CD14-positive monocyte (primary cell): ENCODE data around the gene PRKAR1B. TPM values are rescaled to one million over a fixed set of nuclear protein-coding genes. Genes with fewer than 3 reads are reported as not detected.

ENCODE experiments used
- DNase-seq, 3 donors: peaks; one replicate each; pipeline ENCODE4 v3.0.0-alpha.2; 2011 to 2022
- H2AFZ ChIP-seq: 2 replicates; pipeline ENCODE4 v1.6.0; 2012; ENCODE audit warnings: mild to moderate bottlenecking, low read depth, low read length, inconsistent platforms; ENCODE audit not compliant: insufficient read depth, poor library complexity, severe bottlenecking
- H3K27ac ChIP-seq, 2 donors: 1 replicate in 1 of 2; 2 replicates in 1 of 2; pipeline ENCODE4 v1.5.1; 2012 to 2013; ENCODE audit warnings: low read length in 2 of 2, control low read depth in 1 of 2, inconsistent platforms in 1 of 2, low read depth in 1 of 2, mild to moderate bottlenecking in 1 of 2
- H3K27me3 ChIP-seq, 2 donors: one replicate each; pipeline versions ENCODE4 v1.6.0 to v1.6.1; 2011 to 2013; ENCODE audit warnings: low read length in 2 of 2; ENCODE audit not compliant: control insufficient read depth in 2 of 2, insufficient read depth in 2 of 2
- H3K36me3 ChIP-seq, 2 donors: replicated peaks in 1 of 2; 1 replicate in 1 of 2; 2 replicates in 1 of 2; pipeline versions ENCODE4 v1.5.1 to v1.6.1; 2012 to 2013; ENCODE audit warnings: low read length in 2 of 2, control low read depth in 1 of 2, inconsistent platforms in 1 of 2, mild to moderate bottlenecking in 1 of 2; ENCODE audit not compliant: insufficient read depth in 2 of 2, control insufficient read depth in 1 of 2
- H3K4me1 ChIP-seq, 2 donors: 1 replicate in 1 of 2; 2 replicates in 1 of 2; pipeline versions ENCODE4 v1.5.1 to v1.6.1; 2012 to 2013; ENCODE audit warnings: low read length in 2 of 2, control low read depth in 1 of 2, inconsistent platforms in 1 of 2, mild to moderate bottlenecking in 1 of 2, moderate library complexity in 1 of 2; ENCODE audit not compliant: insufficient read depth in 2 of 2, control insufficient read depth in 1 of 2
- H3K4me2 ChIP-seq: replicated peaks from 2 replicates; pipeline ENCODE3; 2012; ENCODE audit warnings: low read length, moderate library complexity, mild to moderate bottlenecking; ENCODE audit not compliant: poor library complexity, severe bottlenecking; ENCODE audit errors: extremely low read depth
- H3K4me3 ChIP-seq, 3 experiments: fragments of 200-600 bp in 1 of 3; sonication (generic) in 1 of 3; replicated peaks in 1 of 3; 1 replicate in 2 of 3; 2 replicates in 1 of 3; pipeline ENCODE4 v1.5.1; 2011 to 2013; ENCODE audit warnings: low read length in 3 of 3, mild to moderate bottlenecking in 3 of 3, control low read depth in 2 of 3, low read depth in 2 of 3, inconsistent platforms in 1 of 3, moderate library complexity in 1 of 3
- H3K79me2 ChIP-seq: 2 replicates; pipeline ENCODE4 v1.6.0; 2012; ENCODE audit warnings: mild to moderate bottlenecking, control low read depth, inconsistent platforms, low read length, moderate library complexity; ENCODE audit not compliant: insufficient read depth
- H3K9ac ChIP-seq: 2 replicates; pipeline ENCODE4 v1.6.0; 2017; ENCODE audit warnings: low read length, mild to moderate bottlenecking; ENCODE audit not compliant: insufficient read depth, poor library complexity, severe bottlenecking
- H3K9me3 ChIP-seq, 2 donors: replicated peaks in 1 of 2; 1 replicate in 1 of 2; 2 replicates in 1 of 2; pipeline versions ENCODE4 v1.5.1 to v1.6.1; 2012 to 2013; ENCODE audit warnings: low read length in 2 of 2, control low read depth in 1 of 2; ENCODE audit not compliant: control insufficient read depth in 1 of 2, insufficient read depth in 1 of 2
- H4K20me1 ChIP-seq: 2 replicates; pipeline ENCODE4 v1.6.0; 2012; ENCODE audit warnings: mild to moderate bottlenecking, low read length, control low read depth, moderate library complexity; ENCODE audit not compliant: insufficient read depth
- H3K27ac Mint-ChIP-seq, 7 donors: one replicate each; pipeline ENCODE4 v1.8.0; 2020; ENCODE audit warnings: mild to moderate bottlenecking in 7 of 7, mixed read lengths in 7 of 7, moderate library complexity in 6 of 7, inconsistent platforms in 2 of 7
- H3K27me3 Mint-ChIP-seq, 3 donors: one replicate each; pipeline ENCODE4 v1.8.0; 2021 to 2022; ENCODE audit warnings: low read depth in 3 of 3, mild to moderate bottlenecking in 3 of 3, mixed read lengths in 3 of 3, moderate library complexity in 3 of 3, inconsistent platforms in 1 of 3
- H3K36me3 Mint-ChIP-seq, 2 donors: one replicate each; pipeline ENCODE4 v1.8.0; 2020; ENCODE audit warnings: mixed read lengths in 2 of 2, inconsistent platforms in 1 of 2, mild to moderate bottlenecking in 1 of 2
- H3K4me1 Mint-ChIP-seq: one replicate; pipeline ENCODE4 v1.8.0; 2020; ENCODE audit warnings: mild to moderate bottlenecking, mixed read lengths
- H3K4me3 Mint-ChIP-seq, 2 donors: one replicate each; pipeline ENCODE4 v1.8.0; 2020; ENCODE audit warnings: mild to moderate bottlenecking in 2 of 2, mixed read lengths in 2 of 2, moderate library complexity in 1 of 2
- H3K9me3 Mint-ChIP-seq, 7 donors: one replicate each; pipeline ENCODE4 v1.8.0; 2020 to 2022; ENCODE audit warnings: mixed read lengths in 7 of 7, mild to moderate bottlenecking in 6 of 7, moderate library complexity in 6 of 7, inconsistent platforms in 2 of 7
- CTCF ChIP-seq: fragments of 200-600 bp; IDR thresholded peaks from one replicate; pipeline ENCODE4 v1.8.0; 2022; ENCODE audit warnings: antibody characterized with exemption, mild to moderate bottlenecking
- WGBS: methylation state at CpG from one replicate; pipeline ENCODE4 v1.1.5; 2013; ENCODE audit warnings: missing lambda C conversion rate; ENCODE audit not compliant: insufficient coverage; 5-methylcytosine and 5-hydroxymethylcytosine counted together
- intact Hi-C, 2 donors: fragments of 100-400 bp; cut with micrococcal nuclease; formaldehyde crosslinking; loops; one replicate each; pipeline versions ENCODE4 v1.15.0 to v1.15.1; 2023
- polyA plus RNA-seq, 3 donors: library from polyadenylated mRNA; depleted of rRNA in 1 of 3; unstranded in 2 of 3; stranded (reverse) in 1 of 3; fragments of 300-500 nt in 2 of 3; fragments of >200 nt in 1 of 3; fragmentation: Illumina TruSeq in 2 of 3; gene quantifications; 1 replicate in 2 of 3; 2 replicates in 1 of 3; pipeline ENCODE4 v1.2.3, GENCODE V29; 2012 to 2021

The PRKAR1B gene
- polyA plus RNA-seq, 3 donors = 0.94 to 2.1 (median 1.1) TPM

- Mint-ChIP-seq H3K4me3 (no peak overlapping the region), H3K4me1 (no peaks in the 10 kb centered on the region), H3K36me3 (peaks cover 24 to 54% of the 10 kb centered on the region in 2 donors), H3K27me3 (peaks cover 0 to 2% (median 0%) of the 10 kb centered on the region in 3 donors), H3K9me3 (no peaks in the 10 kb centered on the region), H3K27ac (no peak overlapping the region)
- Histone ChIP-seq H3K36me3 (peaks cover 20 to 51% of the 10 kb centered on the region in 2 donors), H2AFZ (no peak overlapping the region), H3K4me1 (no peaks in the 10 kb centered on the region), H3K27me3 (no peaks in the 10 kb centered on the region), H3K9me3 (no peaks in the 10 kb centered on the region), H3K79me2 (no peaks in the 10 kb centered on the region), H4K20me1 (no peaks in the 10 kb centered on the region), H3K9ac (no peak overlapping the region), H3K4me3 (no peak overlapping the region), H3K4me2 (peak overlapping the region; percentile 3), H3K27ac (no peak overlapping the region)
- TF ChIP-seq CTCF = peak; percentile 88
- 78% methylated on average over 61 of the region's 65 CpGs for WGBS
- DNase-seq = peak; percentile 3 to 21 (median 15)
- intact Hi-C loops = loop anchor here (2.0 to 5.0 kb wide), 2 partner anchors 447 to 452 kb away; no protein-coding TSS in a partner anchor
Observed at GRCh38 chr7:774161-775109, 47.4 kb upstream of the PRKAR1B start.

GRCh38 chr7:773622-773915 lies 46.5 kb upstream of the PRKAR1B start:
- TF ChIP-seq CTCF = no peak
- no peak overlapping the region for H2AFZ ChIP-seq
- 95% methylated on average over 12 of the region's 12 CpGs for WGBS
- no peaks in the 10 kb centered on the region for H4K20me1 ChIP-seq
- Mint-ChIP-seq H3K27ac (no peak overlapping the region), H3K4me3 (no peak overlapping the region), H3K9me3 (no peaks in the 10 kb centered on the region), H3K27me3 (peaks cover 0 to 2% (median 0%) of the 10 kb centered on the region in 3 donors), H3K4me1 (no peaks in the 10 kb centered on the region), H3K36me3 (peaks cover 23 to 50% of the 10 kb centered on the region in 2 donors)
- no peak overlapping the region for H3K4me3 ChIP-seq
- no peak overlapping the region for H3K9ac ChIP-seq
- no peaks in the 10 kb centered on the region for H3K79me2 ChIP-seq
- H3K36me3 ChIP-seq = peaks cover 20 to 45% of the 10 kb centered on the region in 2 donors
- intact Hi-C loops = loop anchor here in 1 of 2 donors (5.0 kb wide), 1 partner anchor 446 kb away; no protein-coding TSS in a partner anchor
- H3K4me1 ChIP-seq = no peaks in the 10 kb centered on the region
- no peaks in the 10 kb centered on the region for H3K27me3 ChIP-seq
- H3K4me2 ChIP-seq = no peak overlapping the region
- H3K27ac ChIP-seq = no peak overlapping the region
- DNase-seq = no peak
- H3K9me3 ChIP-seq = no peaks in the 10 kb centered on the region
